Common myeloid progenitor, CD34-positive (primary cell): ENCODE results near the gene CCDC184.

Experiments used
- CTCF ChIA-PET: fragments of 350-600 bp; sonication (Branson Sonifier 250); formaldehyde crosslinking; loops from one replicate; lab custom pipeline; 2021; ENCODE audit warnings: antibody characterized with exemption; lab: Charles Lee
- POLR2A ChIA-PET: fragments of 350-600 bp; sonication (Branson Sonifier 250); formaldehyde crosslinking; loops from one replicate; lab custom pipeline; 2021; ENCODE audit warnings: antibody characterized with exemption; lab: Charles Lee
- DNase-seq, 3 donors: peaks; one replicate each; pipeline versions ENCODE4 v3.0.0 to v3.0.0-alpha.2; 2013
- H3K27ac ChIP-seq, 2 experiments: 1 replicate in 1 of 2; 2 replicates in 1 of 2; pipeline ENCODE4 v1.7.0; 2013; ENCODE audit warnings: inconsistent platforms in 2 of 2, low read length in 2 of 2, mild to moderate bottlenecking in 2 of 2, low read depth in 1 of 2, moderate library complexity in 1 of 2; ENCODE audit not compliant: severe bottlenecking in 2 of 2, insufficient read depth in 1 of 2, poor library complexity in 1 of 2
- H3K27me3 ChIP-seq, 5 experiments: replicated peaks in 2 of 5; 1 replicate in 3 of 5; 2 replicates in 2 of 5; pipeline versions ENCODE4 v1.6.1 to v1.7.0; 2013; ENCODE audit warnings: low read length in 4 of 5, mild to moderate bottlenecking in 2 of 5, moderate library complexity in 2 of 5, inconsistent platforms in 1 of 5; ENCODE audit not compliant: insufficient read depth in 5 of 5, control insufficient read depth in 4 of 5
- H3K36me3 ChIP-seq, 4 experiments: 1 replicate in 2 of 4; 2 replicates in 2 of 4; pipeline versions ENCODE4 v1.6.1 to v1.7.0; 2013; ENCODE audit warnings: low read length in 3 of 4, control low read depth in 1 of 4, mild to moderate bottlenecking in 1 of 4; ENCODE audit not compliant: control insufficient read depth in 4 of 4, insufficient read depth in 4 of 4
- H3K4me1 ChIP-seq, 4 experiments: 1 replicate in 3 of 4; 2 replicates in 1 of 4; pipeline versions ENCODE4 v1.6.1 to v1.7.1; 2013; ENCODE audit warnings: low read length in 3 of 4, mild to moderate bottlenecking in 3 of 4, control low read depth in 1 of 4, inconsistent platforms in 1 of 4, moderate library complexity in 1 of 4; ENCODE audit not compliant: control insufficient read depth in 4 of 4, insufficient read depth in 4 of 4; ENCODE audit errors: control extremely low read depth in 1 of 4
- H3K4me3 ChIP-seq, 7 experiments: 1 replicate in 4 of 7; 2 replicates in 3 of 7; pipeline versions ENCODE4 v1.5.1 to v1.7.0; 2013; ENCODE audit warnings: mild to moderate bottlenecking in 7 of 7, low read length in 6 of 7, moderate library complexity in 6 of 7, inconsistent platforms in 2 of 7, low read depth in 2 of 7, control low read depth in 1 of 7; ENCODE audit not compliant: insufficient read depth in 4 of 7, control insufficient read depth in 1 of 7; ENCODE audit errors: extremely low read depth in 1 of 7
- H3K9me3 ChIP-seq, 5 experiments: 1 replicate in 4 of 5; 2 replicates in 1 of 5; pipeline versions ENCODE4 v1.6.1 to v1.7.1; 2013; ENCODE audit warnings: low read length in 4 of 5, mild to moderate bottlenecking in 2 of 5, inconsistent platforms in 1 of 5, low read depth in 1 of 5, moderate library complexity in 1 of 5; ENCODE audit not compliant: control insufficient read depth in 4 of 5, insufficient read depth in 2 of 5; ENCODE audit errors: control extremely low read depth in 1 of 5
- WGBS: methylation state at CpG from one replicate; pipeline ENCODE4 v1.1.5; 2013; ENCODE audit not compliant: insufficient coverage; 5-methylcytosine and 5-hydroxymethylcytosine counted together

The CCDC184 gene

DNA sequence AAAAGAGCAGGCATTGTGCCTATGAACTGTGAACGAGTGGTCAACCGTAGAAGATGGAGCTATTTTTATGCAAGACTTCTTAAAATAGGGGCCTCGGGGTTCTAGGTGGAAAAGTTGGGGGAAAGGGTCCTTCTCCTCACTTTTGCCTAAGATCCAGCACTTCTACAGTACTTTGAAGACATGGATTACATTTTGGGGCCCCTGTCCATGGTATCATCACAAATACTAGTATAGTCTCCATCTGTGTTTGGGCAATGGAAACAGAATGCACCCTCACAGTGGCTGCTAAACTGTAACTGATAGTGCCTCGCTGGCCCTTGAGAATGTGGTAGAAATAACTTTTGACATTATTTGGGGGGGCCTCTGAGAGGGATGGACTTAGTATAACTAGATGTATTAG is 5.5 kb upstream of the CCDC184 start:
- H3K9me3 ChIP-seq, result no peaks in the 10 kb centered on the region
- POLR2A ChIA-PET, result no interaction called here
- no peak for DNase-seq
- no peak overlapping the region for H3K27ac ChIP-seq
- H3K4me1 ChIP-seq, result peaks cover 7 to 14% (median 9%) of the 10 kb centered on the region in 4 experiments
- H3K27me3 ChIP-seq, result peaks cover 3 to 24% (median 14%) of the 10 kb centered on the region in 5 experiments
- no peaks in the 10 kb centered on the region for H3K36me3 ChIP-seq
- CTCF ChIA-PET, result interaction anchor here (1.4 to 3.0 kb wide), 4 partner anchors 8 to 18 kb away, joined by 3 to 14 read pairs (median 4); no protein-coding TSS in a partner anchor
- H3K4me3 ChIP-seq, result no peak overlapping the region
- 100% methylated on average over 4 of the region's 4 CpGs for WGBS

DNA sequence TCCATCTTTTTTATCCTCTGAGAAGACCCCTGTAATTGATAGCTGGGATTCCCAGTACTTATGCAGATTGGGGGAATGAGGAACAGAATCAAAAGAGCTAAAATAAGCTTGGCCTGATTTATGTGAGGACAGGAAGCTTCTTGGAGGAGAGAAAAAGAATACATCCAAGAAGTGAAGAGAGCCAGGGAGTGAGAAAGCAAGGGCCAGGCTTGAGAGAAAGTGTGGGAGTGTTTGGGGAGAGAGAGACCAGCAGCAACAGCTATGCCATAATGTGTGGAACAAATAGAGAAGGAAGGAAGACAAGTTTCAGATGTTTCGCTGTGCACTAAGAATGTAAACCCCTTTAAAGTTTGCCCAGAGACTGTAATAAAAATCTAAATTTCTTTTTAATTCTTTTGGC is 4.0 kb upstream of the CCDC184 start:
- Histone ChIP-seq H3K4me3 (no peak overlapping the region), H3K9me3 (no peaks in the 10 kb centered on the region), H3K27me3 (peaks cover 11 to 39% (median 22%) of the 10 kb centered on the region in 5 experiments), H3K4me1 (peaks cover 7 to 27% (median 20%) of the 10 kb centered on the region in 4 experiments), H3K27ac (no peak overlapping the region), H3K36me3 (no peaks in the 10 kb centered on the region)
- CTCF ChIA-PET, result interaction anchor here (0.6 to 1.4 kb wide), 4 partner anchors 8 to 19 kb away, joined by 3 read pairs; no protein-coding TSS in a partner anchor
- no peak for DNase-seq
- POLR2A ChIA-PET, result no interaction called here
- WGBS, result 100% methylated on average over 1 of the region's 1 CpG

DNA sequence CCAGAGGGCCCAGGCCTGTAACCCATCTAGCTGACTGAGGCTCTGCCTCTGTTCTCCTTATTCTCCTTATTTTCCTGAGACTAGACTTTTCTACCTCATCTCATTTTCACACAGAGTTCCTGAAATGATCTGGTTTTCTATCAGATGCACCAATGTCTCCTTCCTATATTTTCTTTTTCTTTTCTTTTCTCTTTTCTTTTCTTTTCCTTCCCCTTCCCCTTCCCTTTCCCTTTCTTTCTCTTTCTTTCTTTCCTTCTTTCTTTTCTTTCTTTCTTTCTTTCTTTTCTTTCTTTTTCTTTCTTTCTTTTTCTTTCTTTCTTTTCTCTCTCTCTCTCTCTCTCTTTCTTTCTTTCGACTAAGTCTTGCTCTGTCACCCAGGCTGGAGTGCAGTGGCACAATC is 3.0 kb upstream of the CCDC184 start:
- ChIA-PET POLR2A (no interaction called here), CTCF (interaction anchor here (0.6 to 1.4 kb wide), 3 partner anchors 9 to 168 kb away, joined by 3 read pairs; no protein-coding TSS in a partner anchor)
- H3K9me3 ChIP-seq, result no peaks in the 10 kb centered on the region
- no peak overlapping the region for H3K4me3 ChIP-seq
- H3K4me1 ChIP-seq, result peaks cover 7 to 31% (median 21%) of the 10 kb centered on the region in 4 experiments
- H3K27me3 ChIP-seq, result peaks cover 14 to 48% (median 31%) of the 10 kb centered on the region in 5 experiments
- no CpG with 5 or more reads among the region's 1 CpG for WGBS
- no peak overlapping the region for H3K27ac ChIP-seq
- no peak for DNase-seq
- no peaks in the 10 kb centered on the region for H3K36me3 ChIP-seq

DNA sequence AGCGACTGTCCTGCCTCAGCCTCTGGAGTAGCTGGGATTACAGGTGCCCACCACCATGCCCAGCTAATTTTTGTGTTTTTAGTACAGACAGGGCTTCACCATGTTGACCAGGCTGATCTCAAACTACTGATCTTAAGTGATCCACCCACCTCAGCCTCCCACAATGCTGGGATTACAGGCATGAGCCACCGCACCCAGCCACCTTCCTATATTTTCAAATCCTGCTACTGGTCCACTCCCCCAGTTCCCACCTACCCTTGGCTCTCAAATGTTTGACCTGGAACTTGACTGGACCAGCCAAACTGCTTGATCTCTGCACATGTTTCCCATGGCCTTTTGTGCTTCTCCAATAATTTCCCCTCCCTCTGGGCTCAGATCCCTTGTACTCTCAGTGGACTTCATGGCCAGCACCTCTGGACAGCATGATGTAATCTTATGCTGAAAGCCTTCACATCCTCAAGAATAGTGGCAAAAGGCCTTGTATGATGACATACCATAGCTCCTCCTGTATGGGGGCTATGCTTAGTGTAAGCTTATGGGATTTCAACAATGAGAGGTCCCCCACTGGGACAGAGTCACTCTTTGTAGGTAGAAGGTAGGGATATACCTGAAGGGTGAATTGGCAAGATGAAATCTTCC is 2.5 kb upstream of the CCDC184 start:
- no peak for DNase-seq
- Histone ChIP-seq H3K4me3 (no peak overlapping the region), H3K27me3 (peaks cover 14 to 54% (median 32%) of the 10 kb centered on the region in 5 experiments), H3K36me3 (no peaks in the 10 kb centered on the region), H3K27ac (no peak overlapping the region), H3K9me3 (no peaks in the 10 kb centered on the region), H3K4me1 (peaks cover 7 to 28% (median 20%) of the 10 kb centered on the region in 4 experiments)
- 100% methylated on average over 1 of the region's 2 CpGs for WGBS
- CTCF ChIA-PET, result interaction anchor here (0.6 to 1.4 kb wide), 4 partner anchors 12 to 168 kb away, joined by 3 read pairs; partner anchors contain the start of gene ASB8
- POLR2A ChIA-PET, result no interaction called here

DNA sequence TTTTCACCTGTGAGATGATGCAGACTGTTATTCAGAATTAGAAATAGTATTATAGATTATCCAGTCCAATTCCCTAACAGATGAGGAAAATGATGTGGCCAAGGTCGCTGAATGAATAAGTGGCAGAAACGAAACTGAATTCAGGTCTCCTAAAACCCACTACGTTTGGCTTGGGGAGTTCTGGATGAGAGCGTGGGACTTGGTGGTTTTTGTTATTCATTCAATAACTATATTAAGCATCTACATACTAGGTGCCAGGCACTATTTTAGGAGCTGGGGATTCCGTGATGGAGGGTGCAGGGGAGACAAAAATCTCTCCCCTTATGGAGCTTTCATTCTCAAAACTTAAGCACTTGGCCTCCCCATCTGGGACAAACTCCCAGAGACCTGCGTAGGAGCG is 813 bp upstream of the CCDC184 start:
- POLR2A ChIA-PET, result interaction anchor here (0.5 to 1.2 kb wide), 2 partner anchors 11 to 87 kb away, joined by 4 to 6 read pairs; no protein-coding TSS in a partner anchor
- WGBS, result 0% methylated on average over 3 of the region's 7 CpGs
- peaks cover 14 to 55% (median 36%) of the 10 kb centered on the region in 5 experiments for H3K27me3 ChIP-seq
- peak overlapping the region; percentile 62 to 93 (median 73) for H3K4me3 ChIP-seq
- CTCF ChIA-PET, result interaction anchor here (0.8 to 1.4 kb wide), 7 partner anchors 9 to 436 kb away, joined by 3 to 7 read pairs (median 5); no protein-coding TSS in a partner anchor
- H3K4me1 ChIP-seq, result peaks cover 7 to 29% (median 21%) of the 10 kb centered on the region in 4 experiments
- DNase-seq, result peak in 1 of 3 donors; percentile 42
- H3K36me3 ChIP-seq, result no peaks in the 10 kb centered on the region
- no peak overlapping the region for H3K27ac ChIP-seq
- no peaks in the 10 kb centered on the region for H3K9me3 ChIP-seq

DNA sequence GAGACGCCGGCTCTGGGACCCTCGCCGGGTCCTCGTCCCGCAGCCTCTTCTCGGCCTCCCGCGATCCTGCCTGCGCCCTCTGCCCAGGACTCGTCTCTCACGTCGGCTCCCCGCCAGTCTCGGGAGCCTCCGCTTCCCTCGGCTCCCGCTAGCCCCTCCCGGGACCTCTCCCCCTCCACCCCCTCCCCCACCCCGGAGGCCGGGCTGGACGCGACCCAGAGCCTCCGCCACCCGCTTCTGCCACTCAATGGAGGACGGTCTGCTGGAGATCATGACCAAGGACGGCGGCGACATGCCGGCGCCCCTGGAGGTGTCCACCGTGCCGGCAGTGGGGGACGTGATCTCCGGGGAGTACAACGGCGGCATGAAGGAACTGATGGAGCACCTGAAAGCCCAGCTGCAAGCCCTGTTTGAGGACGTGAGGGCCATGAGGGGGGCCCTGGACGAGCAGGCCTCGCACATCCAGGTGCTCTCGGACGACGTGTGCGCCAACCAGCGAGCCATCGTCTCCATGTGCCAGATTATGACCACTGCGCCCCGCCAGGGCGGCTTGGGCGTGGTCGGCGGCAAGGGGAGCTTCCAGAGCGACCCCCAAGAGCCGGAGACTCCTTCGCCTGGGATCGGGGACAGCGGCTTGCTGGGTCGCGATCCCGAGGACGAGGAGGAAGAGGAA is 568 bp downstream of the CCDC184 start:
- H3K9me3 ChIP-seq, result no peaks in the 10 kb centered on the region
- peak overlapping the region; percentile 62 to 93 (median 73) for H3K4me3 ChIP-seq
- H3K4me1 ChIP-seq, result peaks cover 7 to 29% (median 21%) of the 10 kb centered on the region in 4 experiments
- POLR2A ChIA-PET, result interaction anchor here (0.6 to 1.1 kb wide), 2 partner anchors 15 to 175 kb away, joined by 3 to 5 read pairs; no protein-coding TSS in a partner anchor
- H3K27me3 ChIP-seq, result peaks cover 14 to 55% (median 37%) of the 10 kb centered on the region in 5 experiments
- no peaks in the 10 kb centered on the region for H3K36me3 ChIP-seq
- WGBS, result 5% methylated on average over 47 of the region's 61 CpGs
- H3K27ac ChIP-seq, result no peak overlapping the region
- peak in 1 of 3 donors; percentile 46 for DNase-seq
- CTCF ChIA-PET, result interaction anchor here (0.9 to 1.5 kb wide), 6 partner anchors 10 to 99 kb away, joined by 3 to 7 read pairs (median 4); no protein-coding TSS in a partner anchor
